ENCODE results near the gene TGFBR3. TPM values are rescaled to one million over a fixed set of nuclear protein-coding genes. Genes with fewer than 3 reads are reported as not detected.
A peak's percentile ranks its signal among the peaks of the same experiment; 100 is the strongest.

Gene TGFBR3
- total RNA-seq, 1 experiment from 2014 or later = 1.3 TPM

DNA sequence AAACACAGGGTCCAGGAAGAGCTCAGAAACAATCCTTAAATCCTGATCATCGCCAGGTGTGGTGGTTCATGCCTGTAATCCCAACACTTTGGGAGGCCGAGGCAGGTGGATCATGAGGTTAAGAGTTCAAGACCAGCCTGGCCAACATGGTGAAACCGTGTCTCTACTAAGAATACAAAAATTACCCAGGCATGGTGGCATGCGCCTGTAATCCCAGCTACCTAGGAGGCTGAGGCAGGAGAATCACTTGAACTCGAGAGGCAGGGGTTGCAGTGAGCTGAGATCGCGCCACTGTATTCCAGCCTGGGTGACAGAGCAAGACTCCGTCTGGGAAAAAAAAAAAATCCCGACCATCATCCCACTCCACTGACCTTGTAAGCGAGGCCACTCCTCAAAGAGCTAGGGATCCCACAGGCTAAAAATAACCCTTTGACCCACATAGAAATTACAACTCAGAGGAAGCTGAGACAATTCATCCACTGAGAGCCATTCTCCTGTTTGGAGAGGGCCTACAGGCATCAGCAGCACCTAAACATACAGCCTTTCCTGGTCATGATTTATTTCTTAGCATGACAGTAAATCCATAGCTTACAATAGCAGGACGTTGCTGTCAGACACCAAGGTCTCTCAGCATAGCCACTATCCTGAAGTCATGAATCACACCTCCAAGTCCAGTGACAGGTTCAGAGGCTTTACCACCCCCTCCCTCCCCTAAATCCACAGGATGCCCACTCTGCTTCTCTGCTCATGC lies 66.7 kb downstream of the TGFBR3 start:
- no peak for DNase-seq
- Histone ChIP-seq H3K9me3 (no peaks in the 10 kb centered on the region), H3K4me3 (no peak overlapping the region), H3K36me3 (no peaks in the 10 kb centered on the region), H3K27me3 (no peaks in the 10 kb centered on the region)

DNA sequence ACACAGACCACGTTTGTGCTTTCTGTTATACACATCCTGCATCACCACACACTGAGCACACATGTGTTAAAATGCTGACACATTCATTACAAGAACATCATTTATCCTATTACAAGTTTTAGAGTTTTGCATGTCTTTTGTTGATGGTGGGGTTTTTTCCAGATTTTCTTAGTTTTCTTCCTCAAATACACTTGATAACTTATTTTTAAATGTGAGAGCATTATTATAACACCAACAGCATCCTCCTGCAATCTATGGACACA lies 67.3 kb downstream of the TGFBR3 start:
- Histone ChIP-seq H3K9me3 (no peaks in the 10 kb centered on the region), H3K4me3 (no peak overlapping the region), H3K27me3 (no peaks in the 10 kb centered on the region), H3K36me3 (no peaks in the 10 kb centered on the region)
- DNase-seq = no peak

DNA sequence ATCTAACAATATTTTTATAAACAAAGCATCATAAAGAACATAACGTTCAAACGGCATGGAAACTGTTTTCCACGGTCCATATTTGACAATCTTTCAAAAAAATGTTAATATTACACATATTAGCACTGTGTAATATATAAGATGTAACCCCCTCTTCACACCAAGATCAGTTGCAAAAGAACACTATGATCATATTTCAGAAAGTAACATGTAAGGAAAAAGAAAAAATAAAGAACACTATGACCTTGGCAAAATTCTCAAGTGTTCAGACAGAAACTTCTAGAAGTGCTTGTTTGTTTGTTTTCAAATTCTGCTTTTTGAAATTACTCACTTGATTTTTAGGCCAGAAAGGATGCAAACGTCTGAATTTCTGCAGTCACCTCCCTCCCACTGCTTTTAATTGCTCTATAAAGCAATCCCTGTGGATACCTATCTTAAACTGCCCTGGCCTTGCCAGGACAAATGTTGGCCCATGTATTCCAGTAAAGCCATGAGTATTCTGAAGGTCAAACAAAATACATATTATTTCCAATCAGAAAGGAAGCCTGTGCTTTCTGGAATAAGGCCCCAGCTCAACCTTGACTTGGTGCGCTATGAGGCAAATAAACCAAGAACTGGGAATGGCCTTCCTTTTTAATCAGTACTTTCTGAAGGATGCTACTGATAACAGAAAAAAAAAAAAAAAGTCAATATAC lies 68.6 kb downstream of the TGFBR3 start:
- H3K36me3 ChIP-seq = no peaks in the 10 kb centered on the region
- H3K9me3 ChIP-seq = no peaks in the 10 kb centered on the region
- no peak for DNase-seq
- no peak overlapping the region for H3K4me3 ChIP-seq
- H3K27me3 ChIP-seq = no peaks in the 10 kb centered on the region

DNA sequence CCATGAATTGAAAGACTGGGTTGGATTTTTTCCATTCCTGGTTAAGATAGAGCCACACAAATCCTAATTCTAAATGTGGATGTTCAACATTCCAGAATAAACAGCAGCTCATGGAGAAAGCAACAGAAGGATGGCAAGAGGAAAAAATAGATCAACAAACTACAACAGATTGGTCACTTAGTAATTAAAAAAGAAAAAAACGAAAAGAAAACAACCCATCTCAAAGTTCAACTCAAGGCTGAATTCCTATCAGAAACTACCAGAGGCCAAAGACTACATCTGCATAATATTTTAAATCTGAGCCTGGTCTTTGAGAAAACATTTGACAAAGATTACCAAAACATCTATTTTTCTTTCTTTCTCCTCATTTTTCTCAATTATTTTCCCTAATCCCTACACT lies 69.9 kb downstream of the TGFBR3 start:
- DNase-seq = no peak
- no peaks in the 10 kb centered on the region for H3K9me3 ChIP-seq
- H3K4me3 ChIP-seq = no peak overlapping the region
- no peaks in the 10 kb centered on the region for H3K36me3 ChIP-seq
- no peaks in the 10 kb centered on the region for H3K27me3 ChIP-seq

DNA sequence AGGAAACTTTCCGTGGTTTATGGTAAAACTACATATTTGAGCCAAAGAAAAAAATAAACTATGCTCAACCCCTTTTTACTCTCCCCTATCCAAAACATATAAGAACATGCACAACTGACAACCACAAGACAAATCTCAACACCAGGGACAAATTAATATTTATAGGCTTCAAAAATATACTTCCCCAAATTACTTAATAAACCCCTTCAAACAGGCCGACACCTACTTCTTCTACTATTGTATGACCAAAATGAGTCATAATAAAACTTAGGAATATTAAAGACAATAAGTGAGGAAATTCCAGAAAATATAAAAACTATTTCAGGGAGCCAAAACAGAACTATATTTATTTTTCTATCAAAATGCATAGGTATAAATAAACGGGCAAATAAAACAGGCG lies 71.5 kb downstream of the TGFBR3 start:
- H3K27me3 ChIP-seq = no peaks in the 10 kb centered on the region
- no peak overlapping the region for H3K4me3 ChIP-seq
- no peak for DNase-seq
- no peaks in the 10 kb centered on the region for H3K36me3 ChIP-seq
- H3K9me3 ChIP-seq = no peaks in the 10 kb centered on the region

DNA sequence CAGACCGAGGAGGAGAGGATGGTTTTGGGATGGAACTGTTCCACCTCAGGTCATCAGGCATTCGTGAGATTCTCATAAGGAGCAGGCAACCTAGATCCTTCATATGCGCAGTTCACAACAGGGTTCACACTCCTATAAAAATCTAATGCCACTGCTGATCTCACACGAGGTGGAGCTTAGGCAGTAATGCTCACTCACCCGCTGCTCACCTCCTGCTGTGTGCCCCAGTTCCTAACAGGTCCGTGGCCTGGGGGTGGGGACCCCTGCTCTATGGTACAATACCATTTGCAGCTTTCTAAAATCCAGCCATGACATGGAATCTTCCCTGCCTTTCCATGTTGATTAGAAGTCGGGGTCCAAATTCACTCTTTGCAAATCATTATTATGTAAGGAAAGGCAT lies 72.1 kb downstream of the TGFBR3 start:
- no peaks in the 10 kb centered on the region for H3K27me3 ChIP-seq
- H3K9me3 ChIP-seq = no peaks in the 10 kb centered on the region
- H3K4me3 ChIP-seq = no peak overlapping the region
- no peak for DNase-seq
- H3K36me3 ChIP-seq = no peaks in the 10 kb centered on the region

DNA sequence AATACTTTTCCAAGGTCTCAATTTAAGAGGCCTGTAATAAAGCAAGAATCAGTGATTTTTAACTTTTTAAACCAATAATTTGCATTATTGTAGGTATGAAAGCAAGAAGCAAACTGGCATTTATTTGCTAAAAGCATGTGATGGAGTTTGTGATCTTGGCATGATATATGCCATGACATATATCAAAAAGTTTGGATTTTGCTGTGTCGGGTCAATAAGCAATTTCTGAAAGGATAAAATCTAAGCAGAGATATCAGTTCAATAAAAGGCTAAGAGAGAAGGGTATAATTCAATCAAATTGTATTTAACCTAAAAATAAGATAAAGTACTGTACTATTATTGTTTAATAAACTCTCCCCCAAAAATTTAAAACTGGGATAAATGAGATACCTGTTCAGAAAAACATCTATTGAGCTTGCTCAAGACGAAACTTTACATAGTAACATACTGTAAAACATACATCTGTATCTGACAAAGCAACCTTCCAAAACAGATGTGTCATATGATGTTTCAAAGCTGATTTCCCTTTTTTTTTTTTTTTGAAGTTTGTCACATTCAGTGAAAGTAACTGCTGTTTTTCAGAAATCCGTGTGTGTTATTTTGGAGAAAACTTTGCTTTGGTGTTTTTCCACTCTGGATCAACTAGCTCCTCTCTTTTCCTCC lies 74.5 kb downstream of the TGFBR3 start:
- no peak overlapping the region for H3K4me3 ChIP-seq
- H3K36me3 ChIP-seq = no peaks in the 10 kb centered on the region
- no peak for DNase-seq
- H3K27me3 ChIP-seq = no peaks in the 10 kb centered on the region
- no peaks in the 10 kb centered on the region for H3K9me3 ChIP-seq

DNA sequence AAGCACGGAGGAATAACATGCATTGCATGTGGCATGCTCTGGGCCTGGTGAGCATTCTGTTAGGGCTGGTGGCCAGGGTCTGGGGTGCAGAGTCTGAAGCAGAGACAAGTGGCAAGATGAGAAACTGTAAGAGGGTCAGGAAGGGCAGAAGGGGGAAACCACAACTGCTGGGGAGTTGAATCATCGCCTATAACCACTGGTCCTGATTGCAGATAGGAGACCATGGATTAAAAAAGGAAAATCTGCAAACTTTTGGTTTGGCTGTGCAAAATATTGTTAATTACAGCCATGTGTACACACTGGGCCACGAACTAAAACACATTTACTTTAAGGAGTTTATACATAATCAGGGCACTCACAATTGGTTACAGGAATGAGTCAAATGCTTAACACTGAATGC lies 76.6 kb downstream of the TGFBR3 start:
- Histone ChIP-seq H3K9me3 (no peaks in the 10 kb centered on the region), H3K4me3 (no peak overlapping the region), H3K36me3 (no peaks in the 10 kb centered on the region), H3K27me3 (no peaks in the 10 kb centered on the region)
- DNase-seq = no peak

DNA sequence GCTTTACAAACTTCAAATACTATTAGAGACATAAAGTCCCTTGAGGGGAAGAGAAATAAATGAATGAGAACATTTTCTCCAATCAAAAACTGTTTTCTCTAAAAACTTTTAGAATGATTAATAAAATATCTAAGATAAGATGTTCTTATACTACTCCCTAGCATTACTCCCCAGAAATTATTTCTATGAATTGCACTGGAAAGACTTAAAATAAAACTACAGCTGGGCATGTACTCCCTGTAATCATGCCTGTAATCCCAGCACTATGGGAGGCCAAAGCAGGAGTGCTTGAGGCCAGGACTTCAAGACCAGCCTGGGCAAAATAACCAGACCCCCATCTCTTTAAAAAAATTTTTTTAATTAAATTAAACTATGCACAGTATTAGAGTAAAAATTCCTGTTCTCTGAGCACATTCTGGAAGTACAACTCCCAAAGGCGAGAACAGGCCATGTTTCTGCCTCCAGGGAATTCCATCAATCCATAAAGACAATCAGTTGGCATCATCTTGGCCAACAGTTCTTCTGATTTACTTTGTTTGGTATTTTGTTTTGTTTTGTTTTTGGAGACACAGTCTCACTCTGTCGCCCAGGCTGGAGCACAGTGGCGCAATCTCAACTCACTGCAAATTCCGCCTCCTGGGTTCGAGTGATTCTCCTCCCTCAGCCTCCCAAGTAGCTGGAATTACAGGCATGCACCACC lies 77.9 kb downstream of the TGFBR3 start:
- no peak for DNase-seq
- H3K4me3 ChIP-seq = no peak overlapping the region
- H3K27me3 ChIP-seq = no peaks in the 10 kb centered on the region
- no peaks in the 10 kb centered on the region for H3K36me3 ChIP-seq
- no peaks in the 10 kb centered on the region for H3K9me3 ChIP-seq

DNA sequence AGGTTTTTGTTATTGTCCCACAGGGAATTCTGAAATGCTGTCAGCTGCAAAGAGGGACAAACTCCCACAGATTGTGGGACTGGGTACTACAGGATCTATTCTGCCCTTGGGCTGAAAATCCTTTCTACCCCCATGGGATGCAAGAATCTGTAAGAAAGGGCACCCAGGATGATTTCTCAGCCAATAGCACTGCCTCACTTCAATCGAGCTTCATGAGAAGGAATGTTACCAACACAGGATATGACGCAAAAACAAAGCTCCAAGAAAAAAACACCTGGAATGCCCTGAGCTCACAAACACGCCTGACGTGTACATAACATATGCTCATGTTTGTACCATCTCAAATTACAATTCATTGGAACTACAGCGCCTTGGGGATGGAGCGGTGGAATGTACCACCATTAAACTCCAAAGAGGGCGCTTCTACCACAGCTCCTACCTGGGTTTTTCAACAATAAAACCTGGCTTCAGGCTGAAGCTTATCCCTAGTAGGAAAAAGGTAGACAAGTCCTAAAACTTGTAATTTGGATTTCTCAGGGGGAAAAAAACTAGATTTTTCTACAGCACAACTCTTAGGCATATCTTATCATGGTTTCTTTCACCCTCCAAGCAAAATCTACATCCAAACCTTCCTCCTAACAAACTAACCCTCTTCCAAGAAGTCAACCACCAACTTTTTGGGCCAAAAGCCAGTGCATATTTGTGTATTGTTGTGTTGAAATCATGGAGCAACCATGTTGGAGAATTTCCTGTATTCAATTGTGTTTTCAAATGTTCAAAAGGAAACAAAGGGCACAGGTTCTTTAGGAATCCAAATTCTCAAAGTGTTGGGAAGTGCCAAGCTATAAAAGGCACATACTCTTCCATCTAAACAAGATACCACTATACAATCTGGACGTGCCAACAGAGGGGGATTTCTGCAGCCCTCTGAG lies 78.9 kb downstream of the TGFBR3 start:
- Histone ChIP-seq H3K27me3 (no peaks in the 10 kb centered on the region), H3K9me3 (no peaks in the 10 kb centered on the region), H3K4me3 (no peak overlapping the region), H3K36me3 (no peaks in the 10 kb centered on the region)
- DNase-seq = no peak

DNA sequence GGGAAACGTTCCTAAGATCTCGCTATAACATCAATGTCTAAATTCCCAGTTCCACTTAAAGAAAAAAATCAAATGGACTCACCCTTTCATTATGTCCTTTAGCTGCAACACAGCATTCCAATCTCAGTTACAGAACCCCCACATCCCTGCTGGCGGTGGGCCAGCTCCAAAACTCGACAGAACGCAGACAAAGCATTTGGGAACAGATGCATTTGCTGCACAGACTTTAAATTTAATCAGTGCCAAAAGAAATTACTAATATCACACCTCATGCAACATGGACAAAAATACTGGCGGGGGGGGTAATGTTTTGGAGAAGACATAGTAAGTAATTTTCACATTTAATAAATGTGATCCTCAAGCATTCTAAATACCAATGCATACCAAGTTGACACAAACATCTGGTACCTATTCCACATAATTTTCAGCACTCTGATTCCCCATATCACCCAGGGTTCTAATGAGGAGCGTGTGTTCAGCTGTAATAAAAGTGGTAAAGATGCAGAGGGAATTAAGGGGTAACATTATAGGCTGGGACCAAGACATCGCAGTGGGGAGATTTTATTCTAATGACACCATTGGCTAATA lies 79.7 kb downstream of the TGFBR3 start:
- Histone ChIP-seq H3K4me3 (no peak overlapping the region), H3K9me3 (no peaks in the 10 kb centered on the region), H3K27me3 (no peaks in the 10 kb centered on the region), H3K36me3 (no peaks in the 10 kb centered on the region)
- DNase-seq = no peak

DNA sequence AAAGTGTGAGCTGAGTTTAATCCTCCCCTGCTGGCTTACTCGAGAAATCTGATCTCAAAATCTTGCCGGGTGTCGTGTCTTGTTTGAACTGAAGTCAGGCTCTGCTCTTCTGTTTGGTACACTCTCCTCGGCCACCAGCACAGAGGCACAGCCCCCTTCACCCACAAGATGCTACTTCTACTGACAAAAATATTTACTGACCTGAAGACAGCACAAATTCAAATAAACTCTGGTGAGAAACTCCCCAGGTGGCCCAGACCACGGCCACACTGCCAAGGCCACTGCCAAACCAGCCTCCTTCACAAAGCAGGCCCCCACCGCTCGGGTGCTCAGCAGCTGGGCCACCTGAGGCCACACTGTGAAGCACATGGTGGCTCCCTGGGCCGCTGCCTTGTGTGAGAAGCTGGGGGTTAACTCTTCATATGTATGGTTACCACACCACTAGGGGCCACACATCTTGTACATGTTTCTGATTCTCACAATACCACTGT lies 80.6 kb downstream of the TGFBR3 start:
- no peak overlapping the region for H3K4me3 ChIP-seq
- no peaks in the 10 kb centered on the region for H3K36me3 ChIP-seq
- DNase-seq = no peak
- no peaks in the 10 kb centered on the region for H3K27me3 ChIP-seq
- no peaks in the 10 kb centered on the region for H3K9me3 ChIP-seq

DNA sequence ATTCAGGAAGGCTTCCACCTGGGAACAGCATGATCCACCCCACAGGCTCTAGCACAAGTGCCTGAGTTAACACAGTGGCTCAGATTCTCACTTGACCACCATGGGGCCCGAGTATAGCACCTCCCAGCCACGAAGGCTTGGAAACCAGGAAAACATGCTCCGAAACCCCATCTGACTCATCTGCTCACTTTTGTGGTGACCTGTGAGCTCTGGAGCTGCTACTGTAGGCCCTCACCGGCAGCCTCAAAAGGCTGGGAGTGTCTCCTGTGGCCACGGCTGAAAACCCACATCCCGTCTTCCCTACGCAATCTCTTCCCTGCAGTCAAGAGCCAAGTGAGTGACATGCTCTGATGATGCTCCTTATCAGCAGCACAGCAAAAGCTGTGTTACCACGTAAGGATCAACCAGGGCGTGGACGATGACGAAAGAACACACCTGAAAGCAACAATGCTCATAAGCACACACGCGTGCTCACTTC lies 81.4 kb downstream of the TGFBR3 start:
- no peaks in the 10 kb centered on the region for H3K9me3 ChIP-seq
- no peak for DNase-seq
- H3K27me3 ChIP-seq = no peaks in the 10 kb centered on the region
- no peaks in the 10 kb centered on the region for H3K36me3 ChIP-seq
- no peak overlapping the region for H3K4me3 ChIP-seq

DNA sequence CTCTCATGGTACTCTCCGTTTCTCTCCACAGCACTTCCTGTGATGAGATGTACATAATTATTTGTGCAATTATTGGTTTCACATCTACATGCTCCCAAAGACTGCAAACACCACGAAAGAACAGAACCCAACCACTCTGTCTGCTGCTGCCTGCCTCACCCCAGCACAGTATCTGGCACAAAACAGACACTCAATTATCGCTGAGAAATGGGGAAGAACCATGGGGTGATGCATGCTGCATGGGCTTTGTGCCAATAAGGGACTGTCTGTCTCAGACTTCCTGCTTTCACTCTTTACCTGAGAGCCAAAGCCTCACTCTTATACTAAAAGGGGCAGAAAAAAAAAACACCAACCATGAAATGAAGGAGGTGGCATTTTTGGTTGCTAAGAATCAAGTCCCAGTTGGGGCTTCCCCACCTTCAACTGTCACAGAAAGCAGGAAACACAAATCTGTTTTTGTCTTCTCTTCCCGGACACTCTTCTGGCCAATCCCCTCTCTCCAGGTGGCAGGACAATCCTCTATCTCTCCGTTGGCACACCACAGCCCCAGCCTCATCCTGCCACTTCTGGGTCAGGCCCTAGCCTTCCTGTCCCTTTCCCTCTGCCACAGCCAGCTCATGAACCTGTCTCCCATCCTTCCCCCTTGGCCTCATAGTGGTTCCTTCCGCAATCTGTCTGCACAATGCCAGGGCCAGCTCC lies 82.0 kb downstream of the TGFBR3 start:
- Histone ChIP-seq H3K27me3 (no peaks in the 10 kb centered on the region), H3K9me3 (no peaks in the 10 kb centered on the region), H3K36me3 (no peaks in the 10 kb centered on the region), H3K4me3 (no peak overlapping the region)
- DNase-seq = peak; percentile 13

DNA sequence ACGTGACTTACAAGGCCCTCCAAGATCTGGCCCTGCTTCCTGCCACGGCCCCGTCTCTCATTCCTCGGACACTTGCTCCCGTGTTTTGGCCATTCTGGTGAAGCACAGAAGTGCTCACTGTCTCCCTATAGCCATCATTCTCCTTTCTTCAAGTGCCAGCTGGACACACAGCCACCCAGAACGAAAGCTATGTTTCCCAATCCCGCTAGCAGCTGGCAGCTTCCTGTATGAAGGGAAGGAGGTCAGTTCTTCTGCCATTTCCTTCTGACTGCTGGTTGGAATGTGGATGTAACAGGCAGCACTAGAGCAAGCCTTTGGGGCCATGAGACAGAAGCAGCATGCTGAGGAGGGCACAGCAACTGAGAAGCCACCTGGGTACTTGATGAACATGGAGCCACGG lies 82.8 kb downstream of the TGFBR3 start:
- H3K9me3 ChIP-seq = no peaks in the 10 kb centered on the region
- DNase-seq = no peak
- H3K36me3 ChIP-seq = no peaks in the 10 kb centered on the region
- H3K4me3 ChIP-seq = no peak overlapping the region
- H3K27me3 ChIP-seq = no peaks in the 10 kb centered on the region
